ENCODE data around the gene CBLB.

DNA sequence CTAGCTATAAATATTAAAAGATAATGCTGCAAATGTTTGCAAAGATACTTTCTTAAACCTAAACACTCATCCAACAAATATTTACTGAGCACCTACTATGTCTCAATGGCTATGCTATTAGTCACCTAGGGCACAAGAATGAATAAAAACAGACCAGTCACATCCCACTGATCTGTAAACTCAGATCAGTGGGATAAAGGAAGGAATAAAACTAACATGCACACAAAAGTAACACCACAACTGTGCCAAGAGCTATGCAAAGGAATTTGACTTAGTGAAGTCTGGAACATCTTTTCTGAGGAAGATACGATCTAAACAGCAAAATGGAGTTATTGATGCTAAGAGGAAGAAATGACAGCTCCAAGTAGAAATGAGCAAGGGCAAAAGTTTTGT is 56.6 kb downstream of the CBLB start:
- TF ChIP-seq, protein P1, sequence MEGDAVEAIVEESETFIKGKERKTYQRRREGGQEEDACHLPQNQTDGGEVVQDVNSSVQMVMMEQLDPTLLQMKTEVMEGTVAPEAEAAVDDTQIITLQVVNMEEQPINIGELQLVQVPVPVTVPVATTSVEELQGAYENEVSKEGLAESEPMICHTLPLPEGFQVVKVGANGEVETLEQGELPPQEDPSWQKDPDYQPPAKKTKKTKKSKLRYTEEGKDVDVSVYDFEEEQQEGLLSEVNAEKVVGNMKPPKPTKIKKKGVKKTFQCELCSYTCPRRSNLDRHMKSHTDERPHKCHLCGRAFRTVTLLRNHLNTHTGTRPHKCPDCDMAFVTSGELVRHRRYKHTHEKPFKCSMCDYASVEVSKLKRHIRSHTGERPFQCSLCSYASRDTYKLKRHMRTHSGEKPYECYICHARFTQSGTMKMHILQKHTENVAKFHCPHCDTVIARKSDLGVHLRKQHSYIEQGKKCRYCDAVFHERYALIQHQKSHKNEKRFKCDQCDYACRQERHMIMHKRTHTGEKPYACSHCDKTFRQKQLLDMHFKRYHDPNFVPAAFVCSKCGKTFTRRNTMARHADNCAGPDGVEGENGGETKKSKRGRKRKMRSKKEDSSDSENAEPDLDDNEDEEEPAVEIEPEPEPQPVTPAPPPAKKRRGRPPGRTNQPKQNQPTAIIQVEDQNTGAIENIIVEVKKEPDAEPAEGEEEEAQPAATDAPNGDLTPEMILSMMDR (conservative IDR thresholded peaks at IDR 0.05; ENCODE audit: low read length), result no peak
- no peak for TF ChIP-seq EZH2phosphoT487 (IDR thresholded peaks at IDR 0.05; ENCODE audit: borderline replicate concordance, low read depth, low read length)

Data from OCI-LY7 (cell line).